ENCODE results near the gene DLL3. TPM values are rescaled to one million over a fixed set of nuclear protein-coding genes. Genes with fewer than 3 reads are reported as not detected.

The DLL3 gene
- total and polyA plus RNA-seq, 10 of the 15 experiments (the other 5 are each of a cell fraction or from before 2014, with no cell fraction given), result 0.18 to 2.0 (median 0.95) TPM

DNA sequence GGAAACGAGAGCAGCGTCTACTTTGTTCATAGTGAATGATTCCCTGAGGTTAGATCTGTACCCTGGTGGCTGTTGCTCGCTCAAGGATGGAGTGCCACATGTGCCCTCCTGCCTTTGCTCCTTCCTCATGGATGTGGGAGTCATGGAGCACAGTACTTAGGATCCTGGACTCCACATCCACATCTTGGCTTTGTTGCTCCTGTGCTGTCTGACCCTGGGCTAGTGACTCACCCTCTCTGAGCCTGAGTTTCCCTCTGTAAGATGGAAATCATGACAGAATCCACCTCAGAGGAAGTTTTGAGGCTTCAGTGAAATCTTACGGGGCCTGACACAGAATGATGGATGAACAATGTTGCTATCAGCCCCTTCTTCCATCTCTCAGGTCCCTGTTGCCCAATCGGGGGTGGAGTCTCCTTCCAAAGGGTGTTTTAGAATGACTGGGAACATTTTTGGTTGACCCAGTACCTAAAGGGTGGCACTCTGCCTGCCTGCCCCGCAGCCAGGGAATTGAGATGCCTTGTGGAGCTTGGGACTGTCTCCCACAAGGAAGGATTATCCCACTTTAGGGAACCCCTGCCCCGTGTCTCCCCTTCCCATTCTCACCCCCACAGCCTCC lies 27.9 kb upstream of the DLL3 start:
- RAD21 ChIA-PET (ENCODE audit: unreplicated experiment), result no interaction called here
- Histone ChIP-seq H2AFZ (ENCODE audit: control insufficient read depth, low read depth, low read length) (no peak overlapping the region), H3K9ac (ENCODE audit: control insufficient read depth, insufficient read depth, low read length) (no peak overlapping the region), H3K27ac (ENCODE audit: control insufficient read depth, insufficient read depth) (no peak overlapping the region), H3K4me3 (no peak overlapping the region), H3K4me2 (ENCODE audit: control insufficient read depth, insufficient read depth) (no peak overlapping the region), H3K79me2 (ENCODE audit: control insufficient read depth, insufficient read depth, low read length) (no peaks in the 10 kb centered on the region), H3K9me3 (replicated peaks; ENCODE audit: control insufficient read depth, insufficient read depth, low read length) (no peaks in the 10 kb centered on the region), H3K36me3 (ENCODE audit: control insufficient read depth in 2 of 2, insufficient read depth in 2 of 2, low read length in 1 of 2) (peaks cover 48 to 74% of the 10 kb centered on the region in 2 experiments), H3K27me3 (replicated peaks in 1 of 2; ENCODE audit: control insufficient read depth in 2 of 2, insufficient read depth in 2 of 2, low read length in 1 of 2) (no peaks in the 10 kb centered on the region), H3K4me1 (ENCODE audit: control insufficient read depth, insufficient read depth, low read length) (no peaks in the 10 kb centered on the region), H4K20me1 (ENCODE audit: control insufficient read depth, insufficient read depth) (no peaks in the 10 kb centered on the region)
- WGBS (ENCODE audit: insufficient coverage, insufficient replicate concordance, low lambda C conversion rate, missing lambda C conversion rate), result 83% methylated on average over 7 of the region's 7 CpGs
- SMC1A ChIA-PET (ENCODE audit: uncharacterized antibody, unreplicated experiment), result no interaction called here
- CTCF ChIA-PET, result interaction anchor here (1.1 kb wide), 1 partner anchor 65 kb away, joined by 3 read pairs; no protein-coding TSS in a partner anchor
- FAIRE-seq (no peak), DNase-seq (ENCODE audit: low read depth, low spot score) (no peak), ATAC-seq (no peak)
- no TSS peak for BruUV-seq (replicated peaks)
- POLR2A ChIA-PET, result no interaction called here
- TF ChIP-seq MTA3 (IDR thresholded peaks at IDR 0.05; ENCODE audit: borderline replicate concordance, low read length), result no peak
- TF ChIP-seq SREBF2 (IDR thresholded peaks at IDR 0.05; ENCODE audit: low read length), result no peak
- TF ChIP-seq, protein P1, sequence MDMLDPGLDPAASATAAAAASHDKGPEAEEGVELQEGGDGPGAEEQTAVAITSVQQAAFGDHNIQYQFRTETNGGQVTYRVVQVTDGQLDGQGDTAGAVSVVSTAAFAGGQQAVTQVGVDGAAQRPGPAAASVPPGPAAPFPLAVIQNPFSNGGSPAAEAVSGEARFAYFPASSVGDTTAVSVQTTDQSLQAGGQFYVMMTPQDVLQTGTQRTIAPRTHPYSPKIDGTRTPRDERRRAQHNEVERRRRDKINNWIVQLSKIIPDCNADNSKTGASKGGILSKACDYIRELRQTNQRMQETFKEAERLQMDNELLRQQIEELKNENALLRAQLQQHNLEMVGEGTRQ (IDR thresholded peaks at IDR 0.05; ENCODE audit: borderline replicate concordance, low read depth, low read length), result no peak
- TF ChIP-seq KLF5 (IDR thresholded peaks at IDR 0.05; ENCODE audit: partially characterized antibody), result no peak
- TF ChIP-seq CREB1 (IDR thresholded peaks at IDR 0.05; ENCODE audit: low read depth), result no peak
- TF ChIP-seq POLR2AphosphoS5 (IDR thresholded peaks at IDR 0.05; ENCODE audit: low read length), result no peak
- TF ChIP-seq, protein P2, sequence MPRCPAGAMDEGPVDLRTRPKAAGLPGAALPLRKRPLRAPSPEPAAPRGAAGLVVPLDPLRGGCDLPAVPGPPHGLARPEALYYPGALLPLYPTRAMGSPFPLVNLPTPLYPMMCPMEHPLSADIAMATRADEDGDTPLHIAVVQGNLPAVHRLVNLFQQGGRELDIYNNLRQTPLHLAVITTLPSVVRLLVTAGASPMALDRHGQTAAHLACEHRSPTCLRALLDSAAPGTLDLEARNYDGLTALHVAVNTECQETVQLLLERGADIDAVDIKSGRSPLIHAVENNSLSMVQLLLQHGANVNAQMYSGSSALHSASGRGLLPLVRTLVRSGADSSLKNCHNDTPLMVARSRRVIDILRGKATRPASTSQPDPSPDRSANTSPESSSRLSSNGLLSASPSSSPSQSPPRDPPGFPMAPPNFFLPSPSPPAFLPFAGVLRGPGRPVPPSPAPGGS (IDR thresholded peaks at IDR 0.05; ENCODE audit: borderline replicate concordance, insufficient read depth, low read depth, low read length, poor library complexity, severe bottlenecking), result no peak
- TF ChIP-seq ASH2L (IDR thresholded peaks at IDR 0.05; ENCODE audit: borderline replicate concordance, low read depth), result no peak
- TF ChIP-seq BRCA1 (IDR thresholded peaks at IDR 0.05; ENCODE audit: low read depth, low read length), result no peak
- TF ChIP-seq, protein P3, sequence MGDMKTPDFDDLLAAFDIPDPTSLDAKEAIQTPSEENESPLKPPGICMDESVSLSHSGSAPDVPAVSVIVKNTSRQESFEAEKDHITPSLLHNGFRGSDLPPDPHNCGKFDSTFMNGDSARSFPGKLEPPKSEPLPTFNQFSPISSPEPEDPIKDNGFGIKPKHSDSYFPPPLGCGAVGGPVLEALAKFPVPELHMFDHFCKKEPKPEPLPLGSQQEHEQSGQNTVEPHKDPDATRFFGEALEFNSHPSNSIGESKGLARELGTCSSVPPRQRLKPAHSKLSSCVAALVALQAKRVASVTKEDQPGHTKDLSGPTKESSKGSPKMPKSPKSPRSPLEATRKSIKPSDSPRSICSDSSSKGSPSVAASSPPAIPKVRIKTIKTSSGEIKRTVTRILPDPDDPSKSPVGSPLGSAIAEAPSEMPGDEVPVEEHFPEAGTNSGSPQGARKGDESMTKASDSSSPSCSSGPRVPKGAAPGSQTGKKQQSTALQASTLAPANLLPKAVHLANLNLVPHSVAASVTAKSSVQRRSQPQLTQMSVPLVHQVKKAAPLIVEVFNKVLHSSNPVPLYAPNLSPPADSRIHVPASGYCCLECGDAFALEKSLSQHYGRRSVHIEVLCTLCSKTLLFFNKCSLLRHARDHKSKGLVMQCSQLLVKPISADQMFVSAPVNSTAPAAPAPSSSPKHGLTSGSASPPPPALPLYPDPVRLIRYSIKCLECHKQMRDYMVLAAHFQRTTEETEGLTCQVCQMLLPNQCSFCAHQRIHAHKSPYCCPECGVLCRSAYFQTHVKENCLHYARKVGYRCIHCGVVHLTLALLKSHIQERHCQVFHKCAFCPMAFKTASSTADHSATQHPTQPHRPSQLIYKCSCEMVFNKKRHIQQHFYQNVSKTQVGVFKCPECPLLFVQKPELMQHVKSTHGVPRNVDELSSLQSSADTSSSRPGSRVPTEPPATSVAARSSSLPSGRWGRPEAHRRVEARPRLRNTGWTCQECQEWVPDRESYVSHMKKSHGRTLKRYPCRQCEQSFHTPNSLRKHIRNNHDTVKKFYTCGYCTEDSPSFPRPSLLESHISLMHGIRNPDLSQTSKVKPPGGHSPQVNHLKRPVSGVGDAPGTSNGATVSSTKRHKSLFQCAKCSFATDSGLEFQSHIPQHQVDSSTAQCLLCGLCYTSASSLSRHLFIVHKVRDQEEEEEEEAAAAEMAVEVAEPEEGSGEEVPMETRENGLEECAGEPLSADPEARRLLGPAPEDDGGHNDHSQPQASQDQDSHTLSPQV (IDR thresholded peaks at IDR 0.05), result no peak
- in situ Hi-C loops (cut with MboI), result no loop called here
- intact Hi-C loops (cut with micrococcal nuclease; ENCODE audit: unreplicated experiment), result no loop called here
